IMR-90 (cell line): ENCODE data around the gene NUDT6. TPM values are rescaled to one million over a fixed set of nuclear protein-coding genes. Genes with fewer than 3 reads are reported as not detected.

Experiments used
- ATAC-seq: fragments of 200-7000 bp; cut with Tn5 transposase; 2 replicates; pipeline ENCODE4 v1.9.1; 2020; ENCODE audit warnings: low read depth, mild to moderate bottlenecking, moderate library complexity
- BruUV-seq: library from RNA; stranded (reverse); fragments of 400-500 nt; replicated peaks from 2 replicates; lab custom pipeline; 2021; lab: Mats Ljungman, UMichigan
- CTCF ChIA-PET: fragments of 300-600 bp; formaldehyde crosslinking; extraction: SDS; loops from one replicate; lab custom pipeline; 2021; ENCODE audit warnings: antibody characterized with exemption; lab: Yijun Ruan, JAX
- POLR2A ChIA-PET: fragments of 300-600 bp; sonication (Branson Sonifier 250); formaldehyde crosslinking; loops from one replicate; lab custom pipeline; 2022; ENCODE audit warnings: antibody characterized with exemption; ENCODE audit not compliant: unreplicated experiment; lab: Charles Lee
- DNase-seq: peaks from one replicate; pipeline ENCODE4 v3.0.0; 2013
- H2AFZ ChIP-seq: replicated peaks from 2 replicates; pipeline ENCODE3; 2013; ENCODE audit warnings: low read length, mild to moderate bottlenecking; ENCODE audit not compliant: poor library complexity
- H2AK5ac ChIP-seq: 2 replicates; pipeline ENCODE4 v1.6.1; 2013; ENCODE audit warnings: low read depth, low read length, inconsistent platforms
- H2AK9ac ChIP-seq: replicated peaks from 2 replicates; pipeline ENCODE3; 2013; ENCODE audit warnings: mild to moderate bottlenecking, low read depth, low read length, moderate library complexity; ENCODE audit not compliant: poor library complexity
- H2BK120ac ChIP-seq: 2 replicates; pipeline ENCODE4 v1.6.1; 2013; ENCODE audit warnings: low read depth, low read length, inconsistent platforms
- H2BK15ac ChIP-seq: 3 replicates; pipeline ENCODE4 v1.6.1; 2013; ENCODE audit warnings: low read depth, low read length, inconsistent platforms
- H2BK20ac ChIP-seq: 2 replicates; pipeline ENCODE4 v1.6.1; 2013; ENCODE audit warnings: low read depth, mild to moderate bottlenecking, inconsistent platforms, low read length, moderate library complexity
- H2BK5ac ChIP-seq: 2 replicates; pipeline ENCODE4 v1.6.1; 2013; ENCODE audit warnings: mild to moderate bottlenecking, low read depth, low read length, inconsistent platforms; ENCODE audit not compliant: poor library complexity, severe bottlenecking
- H3K14ac ChIP-seq: replicated peaks from 2 replicates; pipeline ENCODE4 v1.6.1; 2013; ENCODE audit warnings: low read depth, low read length, inconsistent platforms
- H3K18ac ChIP-seq: 2 replicates; pipeline ENCODE4 v1.6.1; 2013; ENCODE audit warnings: low read depth, low read length, control low read depth
- H3K23ac ChIP-seq: 2 replicates; pipeline ENCODE4 v1.6.1; 2013; ENCODE audit warnings: low read depth, low read length, inconsistent platforms
- H3K27ac ChIP-seq: 2 replicates; pipeline ENCODE4 v1.5.1; 2013; ENCODE audit warnings: mild to moderate bottlenecking, control low read depth, low read length; ENCODE audit not compliant: insufficient read depth
- H3K27me3 ChIP-seq: 2 replicates; pipeline ENCODE4 v1.6.1; 2013; ENCODE audit warnings: low read length; ENCODE audit not compliant: control insufficient read depth, insufficient read depth
- H3K36me3 ChIP-seq: 2 replicates; pipeline ENCODE4 v1.6.1; 2013; ENCODE audit warnings: low read length, mixed read lengths; ENCODE audit not compliant: control insufficient read depth, insufficient read depth
- H3K4ac ChIP-seq: 2 replicates; pipeline ENCODE4 v1.6.1; 2013; ENCODE audit warnings: low read depth, low read length, inconsistent platforms
- H3K4me1 ChIP-seq: 2 replicates; pipeline ENCODE4 v1.6.1; 2013; ENCODE audit warnings: low read length, mixed read lengths; ENCODE audit not compliant: control insufficient read depth, insufficient read depth
- H3K4me2 ChIP-seq: 2 replicates; pipeline ENCODE4 v1.6.1; 2013; ENCODE audit warnings: low read depth, mild to moderate bottlenecking, control low read depth, low read length, moderate library complexity
- H3K4me3 ChIP-seq: 2 replicates; pipeline ENCODE4 v1.5.1; 2013; ENCODE audit warnings: low read depth, mild to moderate bottlenecking, control low read depth, low read length, moderate library complexity; ENCODE audit not compliant: insufficient read depth
- H3K56ac ChIP-seq: 2 replicates; pipeline ENCODE4 v1.6.1; 2013; ENCODE audit warnings: low read length, inconsistent platforms; ENCODE audit not compliant: insufficient read depth; ENCODE audit errors: extremely low read depth
- H3K79me1 ChIP-seq, 2 experiments: 2 replicates each; pipeline ENCODE4 v1.6.1; 2013; ENCODE audit warnings: low read length in 2 of 2, inconsistent platforms in 1 of 2, low read depth in 1 of 2
- H3K9ac ChIP-seq: 2 replicates; pipeline ENCODE4 v1.6.1; 2013; ENCODE audit warnings: low read depth, low read length, control low read depth
- H3K9me1 ChIP-seq: 2 replicates; pipeline ENCODE4 v1.6.1; 2013; ENCODE audit warnings: low read length, inconsistent platforms; ENCODE audit not compliant: insufficient read depth
- H3K9me3 ChIP-seq: 2 replicates; pipeline ENCODE4 v1.6.1; 2013; ENCODE audit warnings: low read length; ENCODE audit not compliant: control insufficient read depth, insufficient read depth
- H4K20me1 ChIP-seq: 2 replicates; pipeline ENCODE4 v1.6.1; 2013; ENCODE audit warnings: low read length, inconsistent platforms; ENCODE audit not compliant: insufficient read depth
- H4K5ac ChIP-seq: 2 replicates; pipeline ENCODE4 v1.6.1; 2013; ENCODE audit warnings: mild to moderate bottlenecking, low read depth, low read length, control low read depth
- H4K8ac ChIP-seq, 2 experiments: 2 replicates each; pipeline ENCODE4 v1.6.1; 2013; ENCODE audit warnings: low read depth in 2 of 2, low read length in 2 of 2, control low read depth in 1 of 2, inconsistent platforms in 1 of 2
- H4K91ac ChIP-seq: 2 replicates; pipeline ENCODE4 v1.6.1; 2013; ENCODE audit warnings: low read depth, low read length, inconsistent platforms; ENCODE audit not compliant: insufficient read depth
- BHLHE40 ChIP-seq: fragments of 150-350 bp; IDR thresholded peaks from 2 replicates; pipeline ENCODE4 v1.6.1; 2016; ENCODE audit warnings: mild to moderate bottlenecking, low read depth, low read length
- CEBPB ChIP-seq: IDR thresholded peaks from 2 replicates; pipeline ENCODE4 v1.6.1; 2012; ENCODE audit warnings: low read depth, low read length, improper control_type of control experiment
- CHD1 ChIP-seq: IDR thresholded peaks from 2 replicates; pipeline ENCODE4 v1.6.1; 2012; ENCODE audit warnings: low read depth, low read length, improper control_type of control experiment
- ELK1 ChIP-seq: fragments of 150-350 bp; IDR thresholded peaks from 2 replicates; pipeline ENCODE4 v1.6.1; 2016; ENCODE audit warnings: low read depth, mild to moderate bottlenecking, low read length, moderate library complexity, borderline replicate concordance
- FOS ChIP-seq: fragments of 150-350 bp; IDR thresholded peaks from 2 replicates; pipeline ENCODE4 v1.6.1; 2016; ENCODE audit warnings: low read depth, low read length
- MAFK ChIP-seq: IDR thresholded peaks from 2 replicates; pipeline ENCODE4 v1.6.1; 2012; ENCODE audit warnings: low read depth, low read length, improper control_type of control experiment
- MAZ ChIP-seq: IDR thresholded peaks from 2 replicates; pipeline ENCODE4 v1.6.1; 2012; ENCODE audit warnings: low read depth, mild to moderate bottlenecking, low read length, improper control_type of control experiment, moderate library complexity, borderline replicate concordance
- MXI1 ChIP-seq: IDR thresholded peaks from 2 replicates; pipeline ENCODE4 v1.6.1; 2012; ENCODE audit warnings: low read depth, mild to moderate bottlenecking, low read length, moderate library complexity, borderline replicate concordance
- NFE2L2 ChIP-seq: fragments of 150-350 bp; IDR thresholded peaks from 2 replicates; pipeline ENCODE4 v1.6.1; 2016; ENCODE audit warnings: low read depth, mild to moderate bottlenecking, low read length
- POLR2A ChIP-seq: IDR thresholded peaks from 2 replicates; pipeline ENCODE4 v1.6.1; 2012; ENCODE audit warnings: mild to moderate bottlenecking, low read depth, low read length
- RAD21 ChIP-seq: IDR thresholded peaks from 2 replicates; pipeline ENCODE4 v1.6.1; 2012; ENCODE audit warnings: low read length, improper control_type of control experiment
- RCOR1 ChIP-seq: IDR thresholded peaks from 2 replicates; pipeline ENCODE4 v1.6.1; 2012; ENCODE audit warnings: mild to moderate bottlenecking, low read length, improper control_type of control experiment; ENCODE audit not compliant: insufficient replicate concordance
- RFX5 ChIP-seq: IDR thresholded peaks from 2 replicates; pipeline ENCODE4 v1.8.0; 2012; ENCODE audit warnings: low read depth, mild to moderate bottlenecking, low read length, moderate library complexity
- SMC3 ChIP-seq: fragments of 150-350 bp; IDR thresholded peaks from 2 replicates; pipeline ENCODE4 v1.6.1; 2016; ENCODE audit warnings: low read depth, mild to moderate bottlenecking, antibody characterized with exemption, low read length, moderate library complexity
- USF2 ChIP-seq: fragments of 150-350 bp; IDR thresholded peaks from 2 replicates; pipeline ENCODE4 v1.6.1; 2017; ENCODE audit warnings: mild to moderate bottlenecking, antibody characterized with exemption, low read length, low read depth
- WGBS, 2 experiments: methylation state at CpG; one replicate each; pipeline versions ENCODE4 v1.1.5 to v1.1.7; 2013; ENCODE audit warnings: missing lambda C conversion rate in 2 of 2; ENCODE audit not compliant: insufficient read length in 1 of 2; ENCODE audit errors: extremely low coverage in 2 of 2; 5-methylcytosine and 5-hydroxymethylcytosine counted together
- dilution Hi-C: fragments of 300-500 bp; cut with HindIII; formaldehyde crosslinking; loops from one replicate; pipeline ENCODE4 v1.14.3; 2018; ENCODE audit warnings: low sequenced_read_pairs; ENCODE audit not compliant: unreplicated experiment
- in situ Hi-C: fragments of 300-500 bp; cut with MboI; formaldehyde crosslinking; loops from 3 replicates; pipeline ENCODE4 v1.14.3; 2019; ENCODE audit warnings: low sequenced_read_pairs, inconsistent platforms, mixed read lengths
- intact Hi-C: fragments of 100-400 bp; cut with micrococcal nuclease; formaldehyde crosslinking; loops from 2 replicates; pipeline ENCODE4 v1.10.0; 2022
- polyA plus RNA-seq, 3 experiments: library from polyadenylated mRNA; depleted of rRNA; stranded (reverse); fragments of >200 nt; gene quantifications; 2 replicates each; pipeline ENCODE4 v1.2.3, GENCODE V29; 2012; ENCODE audit warnings: low replicate concordance in 1 of 3
- total RNA-seq: library from RNA; depleted of rRNA; stranded (reverse); fragments of >200 nt; gene quantifications from 2 replicates; pipeline ENCODE4 v1.2.3, GENCODE V29; 2012
- TF ChIP-seq, protein P1 (sequence below): conservative IDR thresholded peaks from 2 replicates; pipeline ENCODE4 v1.5.1; 2012; ENCODE audit warnings: mild to moderate bottlenecking, low read depth, low read length, improper control_type of control experiment

NUDT6 gene
- total and polyA plus RNA-seq, 2 of the 4 experiments (the other 2 are of a cell fraction): 2.7 to 4.8 TPM

- H3K23ac ChIP-seq: peak overlapping the region; percentile 38; the same call in 1 of the 2 replicates
- H2AFZ ChIP-seq: no peak overlapping the region
- no peak overlapping the region for H3K27ac ChIP-seq
- H3K18ac ChIP-seq: no peak overlapping the region
- intact Hi-C loops: no loop called here
- no TSS peak for BruUV-seq
- H3K4me3 ChIP-seq: no peak overlapping the region
- dilution Hi-C loops: no loop called here
- peaks cover 22% of the 10 kb centered on the region for H3K9me1 ChIP-seq
- no peak overlapping the region for H2AK9ac ChIP-seq
- no peak overlapping the region for H2BK20ac ChIP-seq
- H3K9me3 ChIP-seq: no peaks in the 10 kb centered on the region
- no peak overlapping the region for H4K91ac ChIP-seq
- H3K4me1 ChIP-seq: peaks cover 7% of the 10 kb centered on the region; the same call in 1 of the 2 replicates
- peaks cover 15% of the 10 kb centered on the region for H3K36me3 ChIP-seq
- H2AK5ac ChIP-seq: peak overlapping the region; percentile 44
- no peak overlapping the region for H3K9ac ChIP-seq
- in situ Hi-C loops: no loop called here
- no peak overlapping the region for H2BK120ac ChIP-seq
- peaks cover 63% of the 10 kb centered on the region for H4K20me1 ChIP-seq
- no peak overlapping the region for H4K5ac ChIP-seq
- H4K8ac ChIP-seq: no peak overlapping the region
- no peak overlapping the region for H2BK5ac ChIP-seq
- no peak overlapping the region for H2BK15ac ChIP-seq
- H3K56ac ChIP-seq: no peak overlapping the region
- no peak overlapping the region for H3K4ac ChIP-seq
- ChIA-PET POLR2A (no interaction called here), CTCF (no interaction called here)
- H3K79me1 ChIP-seq: peaks cover 32 to 81% of the 10 kb centered on the region in 2 experiments
- H3K14ac ChIP-seq: peak overlapping the region; percentile 28; the same call in 1 of the 2 replicates
- WGBS, 2 experiments: 89% methylated on average over 2 of the region's 4 CpGs; no CpG with 5 or more reads in 1 of the 2 experiments
- no peak for DNase-seq
- ATAC-seq: no peak
- no peak overlapping the region for H3K4me2 ChIP-seq
- no peaks in the 10 kb centered on the region for H3K27me3 ChIP-seq
- TF ChIP-seq BHLHE40 (no peak), MAZ (no peak), SMC3 (no peak), MXI1 (no peak), USF2 (no peak), CHD1 (no peak), RCOR1 (no peak), POLR2A (no peak), MAFK (no peak), ELK1 (no peak), RFX5 (no peak), RAD21 (no peak), NFE2L2 (no peak), FOS (no peak), CEBPB (no peak)
- TF ChIP-seq, protein P1, sequence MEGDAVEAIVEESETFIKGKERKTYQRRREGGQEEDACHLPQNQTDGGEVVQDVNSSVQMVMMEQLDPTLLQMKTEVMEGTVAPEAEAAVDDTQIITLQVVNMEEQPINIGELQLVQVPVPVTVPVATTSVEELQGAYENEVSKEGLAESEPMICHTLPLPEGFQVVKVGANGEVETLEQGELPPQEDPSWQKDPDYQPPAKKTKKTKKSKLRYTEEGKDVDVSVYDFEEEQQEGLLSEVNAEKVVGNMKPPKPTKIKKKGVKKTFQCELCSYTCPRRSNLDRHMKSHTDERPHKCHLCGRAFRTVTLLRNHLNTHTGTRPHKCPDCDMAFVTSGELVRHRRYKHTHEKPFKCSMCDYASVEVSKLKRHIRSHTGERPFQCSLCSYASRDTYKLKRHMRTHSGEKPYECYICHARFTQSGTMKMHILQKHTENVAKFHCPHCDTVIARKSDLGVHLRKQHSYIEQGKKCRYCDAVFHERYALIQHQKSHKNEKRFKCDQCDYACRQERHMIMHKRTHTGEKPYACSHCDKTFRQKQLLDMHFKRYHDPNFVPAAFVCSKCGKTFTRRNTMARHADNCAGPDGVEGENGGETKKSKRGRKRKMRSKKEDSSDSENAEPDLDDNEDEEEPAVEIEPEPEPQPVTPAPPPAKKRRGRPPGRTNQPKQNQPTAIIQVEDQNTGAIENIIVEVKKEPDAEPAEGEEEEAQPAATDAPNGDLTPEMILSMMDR: no peak
Measured at GRCh38 chr4:122842984-122843531, 79.3 kb downstream of the NUDT6 start.
